ENCODE measurements around the gene IER3. TPM values are rescaled to one million over a fixed set of nuclear protein-coding genes. Genes with fewer than 3 reads are reported as not detected.
"Not testable (repeated sequence)": the region's sequence is repeated elsewhere in the genome, so short reads cannot be mapped to it uniquely, and the experiment has no call there.

The IER3 gene
- total RNA-seq, 2 donors from 2014 or later, result 23.0 to 81.5 TPM

- intact Hi-C loops (cut with DNase I), result no loop called here
- peak; percentile 80 for DNase-seq
- ATAC-seq, result peak; percentile 69 to 88
Measured at GRCh38 chr6:30730601-30731435, 13.5 kb downstream of the IER3 start.

- ATAC-seq (peak in 1 of 2 donors; percentile 4), DNase-seq (no peak)
- intact Hi-C loops (cut with DNase I), result loop anchor here in 1 of 2 donors (10.0 kb wide), 1 partner anchor 103 kb away; the partner anchor contains the start of gene ATAT1
Measured at GRCh38 chr6:30727920-30728553, 16.3 kb downstream of the IER3 start.

GRCh38 chr6:30726506-30727413, 17.6 kb downstream of the IER3 start:
- intact Hi-C loops (cut with DNase I), result loop anchor here in 1 of 2 donors (10.0 kb wide), 1 partner anchor 102 kb away; the partner anchor contains the start of gene ATAT1
- DNase-seq, result no peak

GRCh38 chr6:30725713-30726505, 18.4 kb downstream of the IER3 start:
- ATAC-seq (no peak), DNase-seq (no peak)
- intact Hi-C loops (cut with DNase I), result loop anchor here (2.0 to 10.0 kb wide), 2 partner anchors 47 to 101 kb away; partner anchors contain the start of gene ATAT1 (in 1 of the 2)

More at GRCh38 chr6:30726506-30727413, 17.6 kb downstream of the IER3 start:
- no peak for ATAC-seq

GRCh38 chr6:30724906-30725667, 19.3 kb downstream of the IER3 start:
- intact Hi-C loops (cut with DNase I), result loop anchor here (2.0 to 10.0 kb wide), 2 partner anchors 46 to 100 kb away; partner anchors contain the start of gene ATAT1 (in 1 of the 2)
- no peak for ATAC-seq
- DNase-seq, result no peak

- intact Hi-C loops (cut with DNase I), result loop anchor here (2.0 to 10.0 kb wide), 2 partner anchors 45 to 99 kb away; partner anchors contain the start of gene ATAT1 (in 1 of the 2)
- DNase-seq, ATAC-seq: not testable (repeated sequence)
Measured at GRCh38 chr6:30723843-30724741, 20.3 kb downstream of the IER3 start.

GRCh38 chr6:30723159-30723842, 21.0 kb downstream of the IER3 start:
- DNase-seq, ATAC-seq: not testable (repeated sequence)
- intact Hi-C loops (cut with DNase I), result loop anchor here in 1 of 2 donors (2.0 to 10.0 kb wide), 2 partner anchors 44 to 98 kb away; partner anchors contain the start of gene ATAT1

GRCh38 chr6:30722280-30723112, 21.9 kb downstream of the IER3 start:
- ATAC-seq (peak; percentile 1 to 3), DNase-seq (peak; percentile 78)
- intact Hi-C loops (cut with DNase I), result loop anchor here in 1 of 2 donors (2.0 to 10.0 kb wide), 2 partner anchors 44 to 98 kb away; partner anchors contain the start of gene ATAT1

GRCh38 chr6:30722025-30722279, 22.4 kb downstream of the IER3 start:
- intact Hi-C loops (cut with DNase I), result loop anchor here in 1 of 2 donors (2.0 to 10.0 kb wide), 2 partner anchors 43 to 97 kb away; partner anchors contain the start of gene ATAT1
- DNase-seq, result peak; percentile 63
- not testable (repeated sequence) for ATAC-seq

GRCh38 chr6:30721198-30722024, 22.9 kb downstream of the IER3 start:
- intact Hi-C loops (cut with DNase I), result loop anchor here in 1 of 2 donors (2.0 to 10.0 kb wide), 2 partner anchors 43 to 97 kb away; partner anchors contain the start of gene ATAT1
- ATAC-seq (peak; percentile 77 to 80), DNase-seq (peak; percentile 94)

- DNase-seq (peak; percentile 82), ATAC-seq (peak; percentile 12 to 23)
- intact Hi-C loops (cut with DNase I), result loop anchor here in 1 of 2 donors (10.0 kb wide), 1 partner anchor 96 kb away; the partner anchor contains the start of gene ATAT1
Measured at GRCh38 chr6:30720738-30721197, 23.6 kb downstream of the IER3 start.

- ATAC-seq (peak; percentile 77 to 82), DNase-seq (peak; percentile 97)
- intact Hi-C loops (cut with DNase I), result loop anchor here in 1 of 2 donors (10.0 kb wide), 1 partner anchor 95 kb away; the partner anchor contains the start of gene ATAT1
Measured at GRCh38 chr6:30719791-30720737, 24.3 kb downstream of the IER3 start, which contains the start of gene TUBB. TUBB (plus strand) TSS chr6:30720352; CDS start chr6:30720507, 155 bp downstream.

Measured in left cardiac atrium (tissue), 4 donors.